PC-9 (cell line): ENCODE measurements around the gene HES5. TPM values are rescaled to one million over a fixed set of nuclear protein-coding genes. Genes with fewer than 3 reads are reported as not detected.

Experiments
- BruUV-seq: library from RNA; stranded (reverse); fragments of 400-500 nt; replicated peaks from 2 replicates; lab custom pipeline; 2021; lab: Mats Ljungman, UMichigan
- CTCF ChIA-PET: fragments of 300-600 bp; sonication (Branson Sonifier 250); formaldehyde crosslinking; loops from one replicate; lab custom pipeline; 2022; ENCODE audit warnings: antibody characterized with exemption; lab: Charles Lee
- POLR2A ChIA-PET: fragments of 300-600 bp; sonication (Branson Sonifier 250); formaldehyde crosslinking; loops from one replicate; lab custom pipeline; 2022; ENCODE audit warnings: antibody characterized with exemption; ENCODE audit not compliant: unreplicated experiment; lab: Charles Lee
- DNase-seq, 2 experiments: peaks; one replicate each; pipeline versions ENCODE4 v3.0.0 to v3.0.0-alpha.2; 2015 to 2022; ENCODE audit warnings: mixed read lengths in 1 of 2
- H2AFZ ChIP-seq: fragments of 200-600 bp; sonication (generic); 2 replicates; pipeline ENCODE4 v1.8.1; 2017; ENCODE audit warnings: antibody characterized with exemption
- H3F3A ChIP-seq: fragments of 200-600 bp; sonication (generic); 2 replicates; pipeline ENCODE4 v1.8.1; 2017; ENCODE audit warnings: antibody characterized with exemption, mild to moderate bottlenecking, low read depth; ENCODE audit not compliant: insufficient read depth
- H3K27ac ChIP-seq: fragments of 200-600 bp; sonication (generic); 2 replicates; pipeline ENCODE4 v1.6.1; 2016; ENCODE audit warnings: mixed run types
- H3K27me3 ChIP-seq: fragments of 200-600 bp; sonication (generic); 2 replicates; pipeline ENCODE4 v1.6.1; 2016; ENCODE audit warnings: low read depth, mixed run types; ENCODE audit not compliant: insufficient read depth
- H3K36me3 ChIP-seq: fragments of 200-600 bp; sonication (generic); 2 replicates; pipeline ENCODE4 v1.6.1; 2016; ENCODE audit warnings: low read depth, mixed run types
- H3K4me1 ChIP-seq: fragments of 200-600 bp; sonication (generic); replicated peaks from 2 replicates; pipeline ENCODE4 v1.6.1; 2016; ENCODE audit warnings: mixed run types; ENCODE audit not compliant: insufficient read depth
- H3K4me2 ChIP-seq: fragments of 200-600 bp; sonication (generic); 2 replicates; pipeline ENCODE4 v1.6.1; 2017; ENCODE audit warnings: mixed run types
- H3K4me3 ChIP-seq: fragments of 200-600 bp; sonication (generic); 2 replicates; pipeline ENCODE4 v1.6.1; 2016; ENCODE audit warnings: mixed run types
- H3K79me2 ChIP-seq: fragments of 200-600 bp; sonication (generic); 2 replicates; pipeline ENCODE4 v1.6.1; 2017; ENCODE audit warnings: low read depth, mixed run types
- H3K9me2 ChIP-seq: fragments of 200-600 bp; sonication (generic); 2 replicates; pipeline ENCODE4 v1.8.1; 2017; ENCODE audit warnings: mild to moderate bottlenecking; ENCODE audit not compliant: insufficient read depth
- H3K9me3 ChIP-seq: fragments of 200-600 bp; sonication (generic); 2 replicates; pipeline ENCODE4 v1.8.1; 2016; ENCODE audit warnings: low read depth; ENCODE audit not compliant: insufficient read depth
- H4K20me1 ChIP-seq: fragments of 200-600 bp; sonication (generic); 2 replicates; pipeline ENCODE4 v1.8.1; 2017; ENCODE audit not compliant: insufficient read depth
- EZH2 ChIP-seq: fragments of 200-600 bp; sonication (generic); IDR thresholded peaks from 2 replicates; pipeline ENCODE4 v1.8.0; 2017; ENCODE audit warnings: antibody characterized with exemption, low read depth
- intact Hi-C: fragments of 100-400 bp; cut with micrococcal nuclease; formaldehyde crosslinking; loops from one replicate; pipeline ENCODE4 v1.10.0; 2022; ENCODE audit not compliant: unreplicated experiment
- total RNA-seq: library from RNA; stranded (reverse); gene quantifications from 2 replicates; pipeline ENCODE4 v1.2.3, GENCODE V29; 2021
- TF ChIP-seq, protein P1 (sequence below): fragments of 200-600 bp; sonication (generic); conservative IDR thresholded peaks from 2 replicates; pipeline ENCODE4 v1.6.1; 2017; ENCODE audit warnings: mixed run types, antibody characterized with exemption, mild to moderate bottlenecking, moderate library complexity

Gene HES5
- total RNA-seq, 1 experiment from 2014 or later: not detected

DNA sequence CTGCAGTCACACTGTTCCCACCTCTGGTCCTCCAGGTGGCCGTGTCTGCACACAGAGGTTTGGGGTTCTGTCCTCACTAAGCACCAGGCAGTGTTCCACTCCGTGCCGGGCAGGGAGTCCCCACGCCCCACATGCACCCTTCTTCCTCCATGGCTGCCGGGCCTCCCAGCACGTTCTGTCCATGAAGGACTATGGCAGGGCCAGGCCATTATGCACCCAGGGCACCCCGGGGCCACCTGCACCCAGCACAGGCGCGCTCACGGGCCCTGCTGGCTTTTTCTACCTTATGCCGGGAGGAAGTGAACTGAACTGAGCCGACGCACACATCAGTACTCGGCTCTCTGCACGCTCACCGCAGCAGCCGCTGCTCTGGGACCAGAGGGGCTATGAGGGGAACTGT lies 13.9 kb downstream of the HES5 start:
- ChIA-PET POLR2A (no interaction called here), CTCF (no interaction called here)
- Histone ChIP-seq H3K79me2 (no peaks in the 10 kb centered on the region), H3K4me1 (no peaks in the 10 kb centered on the region), H4K20me1 (peaks cover 3% of the 10 kb centered on the region; the same call in 1 of the 2 replicates), H3K36me3 (no peaks in the 10 kb centered on the region), H3K4me3 (no peak overlapping the region), H3K9me3 (no peaks in the 10 kb centered on the region), H3K9me2 (no peaks in the 10 kb centered on the region), H3F3A (no peaks in the 10 kb centered on the region), H3K27ac (no peak overlapping the region), H2AFZ (no peak overlapping the region), H3K4me2 (no peak overlapping the region), H3K27me3 (no peaks in the 10 kb centered on the region)
- DNase-seq: no peak
- BruUV-seq: no TSS peak
- intact Hi-C loops: no loop called here
- TF ChIP-seq, protein P1, sequence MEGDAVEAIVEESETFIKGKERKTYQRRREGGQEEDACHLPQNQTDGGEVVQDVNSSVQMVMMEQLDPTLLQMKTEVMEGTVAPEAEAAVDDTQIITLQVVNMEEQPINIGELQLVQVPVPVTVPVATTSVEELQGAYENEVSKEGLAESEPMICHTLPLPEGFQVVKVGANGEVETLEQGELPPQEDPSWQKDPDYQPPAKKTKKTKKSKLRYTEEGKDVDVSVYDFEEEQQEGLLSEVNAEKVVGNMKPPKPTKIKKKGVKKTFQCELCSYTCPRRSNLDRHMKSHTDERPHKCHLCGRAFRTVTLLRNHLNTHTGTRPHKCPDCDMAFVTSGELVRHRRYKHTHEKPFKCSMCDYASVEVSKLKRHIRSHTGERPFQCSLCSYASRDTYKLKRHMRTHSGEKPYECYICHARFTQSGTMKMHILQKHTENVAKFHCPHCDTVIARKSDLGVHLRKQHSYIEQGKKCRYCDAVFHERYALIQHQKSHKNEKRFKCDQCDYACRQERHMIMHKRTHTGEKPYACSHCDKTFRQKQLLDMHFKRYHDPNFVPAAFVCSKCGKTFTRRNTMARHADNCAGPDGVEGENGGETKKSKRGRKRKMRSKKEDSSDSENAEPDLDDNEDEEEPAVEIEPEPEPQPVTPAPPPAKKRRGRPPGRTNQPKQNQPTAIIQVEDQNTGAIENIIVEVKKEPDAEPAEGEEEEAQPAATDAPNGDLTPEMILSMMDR: no peak
- no peak for TF ChIP-seq EZH2

DNA sequence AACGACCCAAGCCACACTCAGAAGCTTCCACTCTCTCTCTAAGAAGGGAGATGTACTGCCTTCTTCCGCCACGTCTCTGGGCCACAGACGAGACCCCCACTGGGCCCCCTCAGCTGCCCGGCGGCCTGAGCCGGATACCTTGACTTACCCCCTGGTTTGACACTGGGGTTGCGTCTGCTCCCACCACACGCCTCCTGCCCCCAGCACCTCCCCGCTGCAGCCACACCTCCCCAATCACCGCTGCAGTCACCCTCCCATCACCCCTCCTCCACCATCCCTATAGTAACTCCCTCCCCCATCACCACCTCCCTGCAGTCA lies 14.3 kb downstream of the HES5 start:
- no peaks in the 10 kb centered on the region for H3K27me3 ChIP-seq
- H3K79me2 ChIP-seq: no peaks in the 10 kb centered on the region
- H3F3A ChIP-seq: no peaks in the 10 kb centered on the region
- no peak overlapping the region for H2AFZ ChIP-seq
- peaks cover 3% of the 10 kb centered on the region; the same call in 1 of the 2 replicates for H4K20me1 ChIP-seq
- BruUV-seq: no TSS peak
- H3K4me1 ChIP-seq: no peaks in the 10 kb centered on the region
- no peak for TF ChIP-seq EZH2
- TF ChIP-seq, protein P1: no peak
- intact Hi-C loops: no loop called here
- ChIA-PET POLR2A (interaction anchor here (0.6 kb wide), 1 partner anchor 17 kb away, joined by 8 read pairs; no protein-coding TSS in a partner anchor), CTCF (no interaction called here)
- H3K4me3 ChIP-seq: no peak overlapping the region
- no peak for DNase-seq
- no peak overlapping the region for H3K27ac ChIP-seq
- H3K4me2 ChIP-seq: no peak overlapping the region
- H3K9me3 ChIP-seq: no peaks in the 10 kb centered on the region
- no peaks in the 10 kb centered on the region for H3K36me3 ChIP-seq
- no peaks in the 10 kb centered on the region for H3K9me2 ChIP-seq

DNA sequence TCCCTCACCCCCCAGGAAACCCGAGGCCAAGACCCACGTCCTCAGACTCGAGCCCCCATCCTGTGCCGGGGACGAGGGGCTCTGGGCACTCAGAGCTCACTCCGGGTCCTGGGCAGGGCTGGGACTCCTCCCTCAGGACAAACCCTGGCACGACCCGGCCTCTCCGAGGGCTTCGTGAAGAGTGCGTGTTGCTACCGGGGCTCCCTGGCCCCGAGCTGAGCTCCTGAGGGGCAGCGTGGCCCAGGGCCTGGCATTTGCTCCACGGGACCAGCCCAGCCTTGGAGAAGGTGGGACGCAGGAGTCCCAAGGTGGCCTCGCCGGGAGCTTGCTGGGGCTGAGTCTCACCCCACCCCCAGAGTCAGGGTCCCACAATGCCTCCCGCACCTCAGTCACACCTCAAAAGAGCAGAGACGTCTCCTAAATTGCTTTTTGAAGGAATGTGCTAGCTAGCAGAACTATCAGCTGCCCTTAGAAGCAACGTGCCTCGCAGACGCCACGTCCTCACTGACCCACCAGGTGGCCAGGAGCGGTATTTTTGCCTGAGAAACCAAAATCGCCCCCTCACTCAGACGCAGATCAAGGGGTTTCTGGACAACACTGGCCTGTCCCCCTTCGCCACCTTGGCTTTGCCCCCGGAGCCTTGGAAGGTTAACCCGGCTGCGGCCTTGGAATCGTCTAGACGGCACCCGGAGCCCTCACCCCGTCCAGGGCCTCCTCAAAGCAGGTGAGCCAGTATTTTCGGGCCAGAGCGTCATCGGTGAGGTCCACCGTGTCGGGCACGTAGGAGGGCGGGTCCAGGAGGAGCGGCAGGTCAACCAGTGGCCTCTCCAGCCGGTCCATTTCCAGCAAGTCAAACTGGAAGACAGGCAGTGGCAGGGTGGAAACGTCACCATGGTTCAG lies 14.9 kb downstream of the HES5 start:
- H3K27me3 ChIP-seq: no peaks in the 10 kb centered on the region
- no peaks in the 10 kb centered on the region for H3K36me3 ChIP-seq
- no peak overlapping the region for H3K27ac ChIP-seq
- no peaks in the 10 kb centered on the region for H3K9me2 ChIP-seq
- TF ChIP-seq, protein P1: peak; percentile 29; the same call in 1 of the 2 replicates
- no peak for TF ChIP-seq EZH2
- no peaks in the 10 kb centered on the region for H3K79me2 ChIP-seq
- no peaks in the 10 kb centered on the region for H3K4me1 ChIP-seq
- intact Hi-C loops: no loop called here
- H3K9me3 ChIP-seq: no peaks in the 10 kb centered on the region
- BruUV-seq: no TSS peak
- H4K20me1 ChIP-seq: peaks cover 3% of the 10 kb centered on the region; the same call in 1 of the 2 replicates
- CTCF ChIA-PET: no interaction called here
- no peak for DNase-seq
- no peak overlapping the region for H2AFZ ChIP-seq
- no peaks in the 10 kb centered on the region for H3F3A ChIP-seq
- POLR2A ChIA-PET: interaction anchor here (0.6 kb wide), 2 partner anchors 18 to 20 kb away, joined by 6 to 8 read pairs; no protein-coding TSS in a partner anchor
- no peak overlapping the region for H3K4me2 ChIP-seq
- H3K4me3 ChIP-seq: no peak overlapping the region
